OCI-LY1 (cell line): Measurements from ENCODE around the gene UGT1A10.

Experiments
- H2AFZ ChIP-seq: fragments of 200-600 bp; sonication (generic), shearing (Covaris generic); 2 replicates; pipeline ENCODE4 v1.6.0; 2014; ENCODE audit warnings: antibody characterized with exemption, mild to moderate bottlenecking, low read length
- H3F3A ChIP-seq: fragments of 200-600 bp; sonication (generic), shearing (Covaris generic); 2 replicates; pipeline ENCODE4 v1.6.0; 2014; ENCODE audit warnings: mild to moderate bottlenecking, antibody characterized with exemption, low read length, moderate library complexity; ENCODE audit not compliant: insufficient read depth
- H3K27ac ChIP-seq: fragments of 200-600 bp; sonication (generic); 2 replicates; pipeline ENCODE4 v1.5.1; 2014; ENCODE audit warnings: low read length, mixed run types, mild to moderate bottlenecking, low read depth; ENCODE audit not compliant: poor library complexity, severe bottlenecking
- H3K27me3 ChIP-seq: fragments of 200-600 bp; sonication (generic); 2 replicates; pipeline ENCODE4 v1.6.0; 2014; ENCODE audit warnings: antibody characterized with exemption, mild to moderate bottlenecking, low read length, moderate library complexity; ENCODE audit not compliant: insufficient read depth
- H3K36me3 ChIP-seq: fragments of 200-600 bp; sonication (generic); 2 replicates; pipeline ENCODE4 v1.6.1; 2014; ENCODE audit warnings: mild to moderate bottlenecking, antibody characterized with exemption, low read length, moderate library complexity, mixed read lengths; ENCODE audit not compliant: insufficient read depth
- H3K4me1 ChIP-seq: fragments of 200-600 bp; sonication (generic); 2 replicates; pipeline ENCODE4 v1.5.1; 2014; ENCODE audit warnings: mild to moderate bottlenecking, low read length, moderate library complexity; ENCODE audit not compliant: insufficient read depth, severe bottlenecking
- H3K4me2 ChIP-seq: fragments of 200-600 bp; sonication (generic), shearing (Covaris generic); 2 replicates; pipeline ENCODE4 v1.6.1; 2014; ENCODE audit warnings: low read length
- H3K4me3 ChIP-seq: fragments of 200-600 bp; sonication (generic); 2 replicates; pipeline ENCODE4 v1.5.1; 2014; ENCODE audit warnings: low read length, low read depth, mild to moderate bottlenecking, mixed read lengths; ENCODE audit not compliant: poor library complexity, severe bottlenecking
- H3K79me2 ChIP-seq: fragments of 200-600 bp; shearing (Covaris generic); 2 replicates; pipeline ENCODE4 v1.6.1; 2016; ENCODE audit warnings: mixed run types, low read length, mixed read lengths; ENCODE audit not compliant: insufficient read depth
- H3K9ac ChIP-seq: fragments of 200-600 bp; sonication (generic), shearing (Covaris generic); 2 replicates; pipeline ENCODE4 v1.6.1; 2014; ENCODE audit warnings: mild to moderate bottlenecking, low read length, mixed read lengths
- H3K9me2 ChIP-seq: fragments of 200-600 bp; sonication (generic), shearing (Covaris generic); 2 replicates; pipeline ENCODE4 v1.6.1; 2014; ENCODE audit warnings: low read depth, mild to moderate bottlenecking, low read length, mixed read lengths
- H3K9me3 ChIP-seq: fragments of 200-600 bp; shearing (Covaris generic); 2 replicates; pipeline ENCODE4 v1.6.1; 2014; ENCODE audit warnings: low read length, mixed read lengths
- H4K20me1 ChIP-seq: fragments of 200-600 bp; sonication (generic), shearing (Covaris generic); 2 replicates; pipeline ENCODE4 v1.6.0; 2016; ENCODE audit warnings: mild to moderate bottlenecking, low read length; ENCODE audit not compliant: insufficient read depth
- CTCF ChIP-seq: fragments of 200-600 bp; sonication (generic), shearing (Covaris generic); IDR thresholded peaks from 2 replicates; pipeline ENCODE4 v1.5.1; 2017; ENCODE audit warnings: mild to moderate bottlenecking, antibody characterized with exemption, low read length, moderate library complexity, mixed read lengths
- EZH2 ChIP-seq: fragments of 200-600 bp; sonication (generic), shearing (Covaris generic); IDR thresholded peaks from 2 replicates; pipeline ENCODE4 v1.8.0; 2017; ENCODE audit warnings: borderline replicate concordance, mixed run types, mild to moderate bottlenecking, antibody characterized with exemption, low read length, moderate library complexity, mixed read lengths

UGT1A10 gene

GRCh38 chr2:233712611-233713261, 76.5 kb downstream of the UGT1A10 start, which contains the start of gene UGT1A5:
Gene UGT1A5, plus strand, starts transcription at chr2:233712907. Its CDS starts 85 bp downstream, at chr2:233712992.
- H3K79me2 ChIP-seq: no peaks in the 10 kb centered on the region
- H3K27me3 ChIP-seq: no peaks in the 10 kb centered on the region
- no peak within 1 kb of the TSS for H2AFZ ChIP-seq
- H3K9ac ChIP-seq: no peak within 1 kb of the TSS
- no peaks in the 10 kb centered on the region for H3F3A ChIP-seq
- no peak within 1 kb of the TSS for H3K4me3 ChIP-seq
- no peaks in the 10 kb centered on the region for H4K20me1 ChIP-seq
- H3K27ac ChIP-seq: no peak within 1 kb of the TSS
- H3K4me2 ChIP-seq: no peak within 1 kb of the TSS
- no peaks in the 10 kb centered on the region for H3K9me3 ChIP-seq
- no peaks in the 10 kb centered on the region for H3K9me2 ChIP-seq
- H3K36me3 ChIP-seq: no peaks in the 10 kb centered on the region
- H3K4me1 ChIP-seq: no peaks in the 10 kb centered on the region
- TF ChIP-seq EZH2 (no peak), CTCF (no peak)

GRCh38 chr2:233713262-233713615, 77.0 kb downstream of the UGT1A10 start:
- no peaks in the 10 kb centered on the region for H3K27me3 ChIP-seq
- H3K4me3 ChIP-seq: no peak overlapping the region
- H3K27ac ChIP-seq: no peak overlapping the region

GRCh38 chr2:233714121-233714520, 77.9 kb downstream of the UGT1A10 start:
- no peaks in the 10 kb centered on the region for H3F3A ChIP-seq
- no peaks in the 10 kb centered on the region for H4K20me1 ChIP-seq
- TF ChIP-seq EZH2 (no peak), CTCF (no peak)
- no peaks in the 10 kb centered on the region for H3K36me3 ChIP-seq
- H2AFZ ChIP-seq: no peak overlapping the region
- H3K4me3 ChIP-seq: no peak overlapping the region
- no peaks in the 10 kb centered on the region for H3K79me2 ChIP-seq
- H3K4me2 ChIP-seq: no peak overlapping the region
- H3K27ac ChIP-seq: no peak overlapping the region
- no peaks in the 10 kb centered on the region for H3K4me1 ChIP-seq
- H3K9ac ChIP-seq: no peak overlapping the region
- H3K9me3 ChIP-seq: no peaks in the 10 kb centered on the region
- no peaks in the 10 kb centered on the region for H3K27me3 ChIP-seq
- H3K9me2 ChIP-seq: no peaks in the 10 kb centered on the region

More at GRCh38 chr2:233713262-233713615, 77.0 kb downstream of the UGT1A10 start:
- Histone ChIP-seq H3K4me2 (no peak overlapping the region), H3K4me1 (no peaks in the 10 kb centered on the region), H3K9ac (no peak overlapping the region), H4K20me1 (no peaks in the 10 kb centered on the region), H3F3A (no peaks in the 10 kb centered on the region), H3K9me3 (no peaks in the 10 kb centered on the region), H3K36me3 (no peaks in the 10 kb centered on the region), H3K79me2 (no peaks in the 10 kb centered on the region), H3K9me2 (no peaks in the 10 kb centered on the region), H2AFZ (no peak overlapping the region)
- TF ChIP-seq CTCF (no peak), EZH2 (no peak)
